Mesothelial cell of epicardium (in vitro differentiated cells): ENCODE results near the gene CYP2C9. TPM values are rescaled to one million over a fixed set of nuclear protein-coding genes. Genes with fewer than 3 reads are reported as not detected.

ENCODE experiments used
- DNase-seq, 2 experiments: peaks; one replicate each; pipeline ENCODE4 v3.0.0; 2021; ENCODE audit warnings: low spot score in 2 of 2; ENCODE audit not compliant: unreplicated experiment in 2 of 2
- H3K27ac Mint-ChIP-seq: 2 replicates; pipeline ENCODE4 v1.8.0; 2021; ENCODE audit warnings: mixed read lengths
- H3K27me3 Mint-ChIP-seq: 2 replicates; pipeline ENCODE4 v1.8.0; 2021; ENCODE audit warnings: low read depth, mixed read lengths
- H3K36me3 Mint-ChIP-seq: 2 replicates; pipeline ENCODE4 v1.8.0; 2021; ENCODE audit warnings: mixed read lengths
- H3K4me1 Mint-ChIP-seq: 2 replicates; pipeline ENCODE4 v1.8.0; 2021; ENCODE audit warnings: mixed read lengths
- H3K4me3 Mint-ChIP-seq: 2 replicates; pipeline ENCODE4 v1.8.0; 2021; ENCODE audit warnings: mild to moderate bottlenecking, moderate library complexity, mixed read lengths
- H3K9me3 Mint-ChIP-seq: 2 replicates; pipeline ENCODE4 v1.8.0; 2021; ENCODE audit warnings: mixed read lengths
- CTCF ChIP-seq: fragments of 200-600 bp; sonication (generic); IDR thresholded peaks from one replicate; pipeline ENCODE4 v1.5.0; 2021; ENCODE audit warnings: antibody characterized with exemption; ENCODE audit not compliant: unreplicated experiment
- total RNA-seq: library from RNA; stranded (reverse); gene quantifications from 3 replicates; pipeline ENCODE4 v1.2.1, GENCODE V29; 2021

CYP2C9 gene
- total RNA-seq, 1 donor from 2014 or later: not detected

DNA sequence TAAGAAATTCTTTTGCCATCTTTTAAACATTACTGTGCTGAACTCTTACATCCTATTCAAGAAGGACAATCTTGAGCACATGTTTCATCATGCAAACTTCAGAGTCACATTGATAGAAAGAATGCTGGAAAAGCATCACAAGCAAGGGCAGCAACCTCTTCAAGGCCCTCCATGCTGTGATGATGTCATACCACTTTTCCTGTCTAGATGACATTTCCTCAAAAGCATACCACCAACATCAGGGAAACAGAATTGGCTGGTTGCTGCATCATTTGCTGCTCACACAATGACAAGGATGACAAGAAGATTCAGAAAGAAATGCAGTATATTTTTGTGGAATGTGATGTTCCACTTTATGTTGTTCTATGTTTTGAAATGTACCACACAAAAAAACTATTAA lies 93.2 kb downstream of the CYP2C9 start:
- peaks cover 14% of the 10 kb centered on the region for H3K27me3 Mint-ChIP-seq
- DNase-seq: no peak
- no peaks in the 10 kb centered on the region for H3K9me3 Mint-ChIP-seq
- H3K27ac Mint-ChIP-seq: no peak overlapping the region
- H3K4me3 Mint-ChIP-seq: no peak overlapping the region
- H3K4me1 Mint-ChIP-seq: no peaks in the 10 kb centered on the region
- no peaks in the 10 kb centered on the region for H3K36me3 Mint-ChIP-seq
- TF ChIP-seq CTCF: no peak

GRCh38 chr10:95034401-95034800 lies 95.9 kb downstream of the CYP2C9 start:
- no peak for TF ChIP-seq CTCF
- Mint-ChIP-seq H3K36me3 (no peaks in the 10 kb centered on the region), H3K27me3 (peaks cover 9% of the 10 kb centered on the region), H3K9me3 (no peaks in the 10 kb centered on the region), H3K27ac (no peak overlapping the region), H3K4me3 (no peak overlapping the region), H3K4me1 (no peaks in the 10 kb centered on the region)
- DNase-seq: no peak

DNA sequence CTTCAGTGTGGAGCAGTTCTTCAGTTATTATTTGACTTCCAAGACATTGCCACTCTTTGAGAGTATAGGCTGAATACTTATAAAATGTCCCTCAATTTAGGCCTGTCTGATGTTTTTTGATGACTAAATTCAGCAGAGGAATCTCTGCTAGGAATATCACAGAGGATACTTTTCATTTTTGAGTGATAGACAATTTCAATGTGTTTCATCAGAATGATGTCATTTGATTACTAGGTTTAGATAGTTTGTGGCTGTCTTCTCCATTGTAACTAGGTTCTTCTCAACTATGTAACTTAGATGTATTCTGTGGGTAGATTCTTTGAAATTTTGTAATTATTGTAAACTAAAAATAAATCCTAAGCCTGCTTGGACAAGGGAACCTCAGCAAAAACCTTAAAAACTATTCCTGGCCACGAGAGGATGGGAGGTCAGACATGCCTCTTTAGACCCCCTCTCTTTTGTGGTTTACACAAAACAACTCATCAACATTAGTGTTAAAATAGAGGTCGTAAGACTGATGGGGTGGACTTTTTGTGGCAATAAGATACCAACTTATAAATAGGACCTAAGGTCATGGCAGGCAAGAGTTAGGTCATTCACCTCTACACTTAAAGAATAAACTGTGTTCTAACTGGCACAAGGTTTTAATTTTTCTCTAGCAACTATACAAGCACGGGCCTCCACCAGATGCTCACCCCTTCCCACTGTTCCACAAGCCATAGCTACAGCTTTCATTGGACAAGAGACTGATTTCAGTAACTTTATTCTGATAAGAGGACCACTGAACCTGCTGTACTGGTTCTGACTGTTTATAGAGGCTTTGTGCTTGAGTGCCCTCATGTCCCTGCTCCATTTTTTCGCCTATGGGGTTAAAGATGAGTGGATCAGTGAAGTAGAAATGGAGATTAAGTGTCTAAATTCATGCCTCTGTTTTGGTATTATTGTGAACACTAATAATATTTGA lies 97.2 kb downstream of the CYP2C9 start:
- H3K4me1 Mint-ChIP-seq: no peaks in the 10 kb centered on the region
- no peak overlapping the region for H3K4me3 Mint-ChIP-seq
- no peak overlapping the region for H3K27ac Mint-ChIP-seq
- no peak for TF ChIP-seq CTCF
- no peaks in the 10 kb centered on the region for H3K36me3 Mint-ChIP-seq
- peaks cover 4% of the 10 kb centered on the region for H3K27me3 Mint-ChIP-seq
- DNase-seq: no peak
- H3K9me3 Mint-ChIP-seq: no peaks in the 10 kb centered on the region

- no peaks in the 10 kb centered on the region for H3K36me3 Mint-ChIP-seq
- TF ChIP-seq CTCF: no peak
- no peaks in the 10 kb centered on the region for H3K9me3 Mint-ChIP-seq
- no peak overlapping the region for H3K27ac Mint-ChIP-seq
- H3K4me3 Mint-ChIP-seq: no peak overlapping the region
- no peaks in the 10 kb centered on the region for H3K27me3 Mint-ChIP-seq
- H3K4me1 Mint-ChIP-seq: no peaks in the 10 kb centered on the region
- no peak for DNase-seq
These were observed 100.8 kb downstream of the CYP2C9 start for GRCh38 chr10:95039281-95039680.

Other genes with a start within 250 kb of the CYP2C9 start
- not detected in 3 replicates for gene CYP2C19, start 176.0 kb upstream of the CYP2C9 start, total RNA-seq
- 5.0 to 5.8 TPM (median 5.3 TPM) in 3 replicates for gene CYP2C8, start 130.8 kb downstream of the CYP2C9 start, total RNA-seq